Chondrocyte (in vitro differentiated cells): ENCODE measurements around the gene TCF7L1. TPM values are rescaled to one million over a fixed set of nuclear protein-coding genes. Genes with fewer than 3 reads are reported as not detected.
"Not testable (repeated sequence)": the region's sequence is repeated elsewhere in the genome, so short reads cannot be mapped to it uniquely, and the experiment has no call there.

Experiments
- DNase-seq: peaks from one replicate; pipeline ENCODE4 v3.0.0; 2021; ENCODE audit warnings: mixed read lengths, low spot score
- H3K27ac Mint-ChIP-seq: one replicate; pipeline ENCODE4 v1.8.0; 2021; ENCODE audit warnings: mild to moderate bottlenecking, moderate library complexity, mixed read lengths; ENCODE audit not compliant: unreplicated experiment
- H3K27me3 Mint-ChIP-seq: 2 replicates; pipeline ENCODE4 v1.8.0; 2021; ENCODE audit warnings: low read depth, mixed read lengths
- H3K36me3 Mint-ChIP-seq: 2 replicates; pipeline ENCODE4 v1.8.0; 2021; ENCODE audit warnings: low read depth, mixed read lengths
- H3K4me1 Mint-ChIP-seq: 2 replicates; pipeline ENCODE4 v1.8.0; 2021; ENCODE audit warnings: low read depth, mild to moderate bottlenecking, mixed read lengths
- H3K4me3 Mint-ChIP-seq: one replicate; pipeline ENCODE4 v1.8.0; 2021; ENCODE audit warnings: mild to moderate bottlenecking, moderate library complexity, mixed read lengths; ENCODE audit not compliant: unreplicated experiment
- H3K9me3 Mint-ChIP-seq: 2 replicates; pipeline ENCODE4 v1.8.0; 2021; ENCODE audit warnings: low read depth, mixed read lengths
- CTCF ChIP-seq: fragments of 200-600 bp; sonication (generic); IDR thresholded peaks from 2 replicates; pipeline ENCODE4 v1.5.0; 2021; ENCODE audit warnings: antibody characterized with exemption, mild to moderate bottlenecking, moderate library complexity
- total RNA-seq: library from RNA; stranded (reverse); gene quantifications from 3 replicates; pipeline ENCODE4 v1.2.1, GENCODE V29; 2021

TCF7L1 gene
- total RNA-seq, 1 donor from 2014 or later, result 35.0 TPM

- Mint-ChIP-seq H3K36me3 (peaks cover 23% of the 10 kb centered on the region), H3K9me3 (no peaks in the 10 kb centered on the region), H3K27me3 (no peaks in the 10 kb centered on the region), H3K4me3 (no peak overlapping the region), H3K4me1 (peaks cover 6% of the 10 kb centered on the region), H3K27ac (peak overlapping the region; percentile 42)
- DNase-seq, result no peak
- no peak for TF ChIP-seq CTCF
Observed at GRCh38 chr2:85342156-85342555, 209.0 kb downstream of the TCF7L1 start.

- not testable (repeated sequence) for DNase-seq, H3K9me3 Mint-ChIP-seq, H3K4me1 Mint-ChIP-seq, H3K27ac Mint-ChIP-seq, H3K4me3 Mint-ChIP-seq, H3K27me3 Mint-ChIP-seq
- peaks cover 26% of the 10 kb centered on the region for H3K36me3 Mint-ChIP-seq
Observed at GRCh38 chr2:85343207-85343895, 210.2 kb downstream of the TCF7L1 start.

- peaks cover 6% of the 10 kb centered on the region for H3K4me1 Mint-ChIP-seq
- H3K9me3 Mint-ChIP-seq, result no peaks in the 10 kb centered on the region
- DNase-seq, result no peak
- no peaks in the 10 kb centered on the region for H3K27me3 Mint-ChIP-seq
- H3K27ac Mint-ChIP-seq, result no peak overlapping the region
- H3K36me3 Mint-ChIP-seq, result peaks cover 26% of the 10 kb centered on the region
- no peak overlapping the region for H3K4me3 Mint-ChIP-seq
- TF ChIP-seq CTCF, result no peak
Observed at GRCh38 chr2:85344356-85344954, 211.3 kb downstream of the TCF7L1 start.

- Mint-ChIP-seq H3K9me3 (no peaks in the 10 kb centered on the region), H3K36me3 (peaks cover 33% of the 10 kb centered on the region), H3K27ac (no peak overlapping the region), H3K4me3 (no peak overlapping the region), H3K4me1 (peaks cover under 1% of the 10 kb centered on the region), H3K27me3 (no peaks in the 10 kb centered on the region)
- no peak for DNase-seq
- TF ChIP-seq CTCF, result no peak
Observed at GRCh38 chr2:85347599-85347998, 214.4 kb downstream of the TCF7L1 start.

GRCh38 chr2:85353876-85354285 lies 220.7 kb downstream of the TCF7L1 start:
- Mint-ChIP-seq H3K9me3 (no peaks in the 10 kb centered on the region), H3K4me1 (peaks cover 37% of the 10 kb centered on the region), H3K36me3 (peaks cover 17% of the 10 kb centered on the region), H3K27me3 (no peaks in the 10 kb centered on the region), H3K27ac (peak overlapping the region; percentile 97), H3K4me3 (peak overlapping the region; percentile 98)
- TF ChIP-seq CTCF, result no peak
- no peak for DNase-seq
